Limb (tissue), 2 donors: ENCODE measurements around the gene CHSY1.
"Not testable (repeated sequence)": the region's sequence is repeated elsewhere in the genome, so short reads cannot be mapped to it uniquely, and the experiment has no call there.

Experiments
- DNase-seq, 2 donors: peaks; one replicate each; pipeline ENCODE4 v3.0.0-alpha.2; 2016; ENCODE audit errors: extremely low spot score in 2 of 2

CHSY1 gene

DNA sequence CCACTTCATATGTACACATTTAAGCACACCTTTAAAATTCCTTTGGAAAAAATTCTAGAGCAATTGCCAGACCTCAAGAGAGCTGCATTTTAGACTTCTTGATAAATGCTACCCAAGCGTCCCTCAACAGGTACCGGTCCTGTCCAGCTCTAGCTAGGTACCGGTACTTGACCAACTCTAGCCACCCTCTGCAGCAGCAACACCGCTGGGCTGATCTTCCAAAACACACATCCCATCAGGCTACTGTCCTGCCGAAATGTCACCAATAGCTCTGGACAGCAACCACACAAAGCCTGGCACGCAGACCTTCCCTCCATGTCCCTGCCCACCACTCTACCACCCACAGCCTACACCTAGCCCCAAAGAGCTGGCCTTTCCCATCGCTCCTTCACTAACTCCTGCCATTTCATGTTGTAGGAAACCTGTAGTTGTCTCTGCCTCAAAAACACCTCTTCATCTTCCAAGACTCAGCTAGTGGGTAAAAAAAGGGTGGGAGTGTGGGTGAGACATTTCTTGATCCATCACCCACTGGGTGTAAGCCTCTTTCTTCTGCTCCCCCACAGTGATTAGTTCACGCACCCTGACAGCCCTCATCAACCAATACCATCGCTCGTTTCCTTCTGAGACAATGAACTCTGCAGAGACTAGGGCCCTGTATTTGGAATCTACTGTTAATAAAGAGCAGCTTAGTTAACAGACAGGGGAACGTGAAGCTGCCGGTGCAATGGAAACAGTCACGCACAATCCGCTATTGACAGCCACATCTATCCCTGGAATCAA, 6.8 kb downstream of the CHSY1 start:
- DNase-seq, result no peak

- no peak for DNase-seq
These were observed 7.6 kb downstream of the CHSY1 start for GRCh38 chr15:101244036-101244781.

- no peak for DNase-seq
These were observed 8.4 kb downstream of the CHSY1 start for GRCh38 chr15:101243420-101243819.

DNA sequence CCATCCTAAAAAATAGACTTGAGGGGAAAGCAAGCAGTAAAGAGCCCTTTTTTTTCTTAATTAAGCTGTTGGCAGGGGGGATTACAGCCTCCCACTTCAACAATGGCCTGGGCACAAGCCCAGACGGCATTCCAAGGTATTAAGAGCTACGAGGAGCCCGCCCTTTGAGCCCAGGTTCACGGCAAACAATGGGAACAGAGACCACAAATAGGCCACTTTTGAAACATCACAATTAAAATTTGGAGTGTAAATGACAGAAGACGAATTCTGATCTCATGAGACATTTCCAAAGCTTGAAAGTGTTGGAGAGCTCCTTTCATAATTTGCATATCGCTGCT, 8.9 kb downstream of the CHSY1 start:
- DNase-seq, result no peak

- DNase-seq, result no peak
These were observed 9.5 kb downstream of the CHSY1 start for GRCh38 chr15:101242160-101242998.

DNA sequence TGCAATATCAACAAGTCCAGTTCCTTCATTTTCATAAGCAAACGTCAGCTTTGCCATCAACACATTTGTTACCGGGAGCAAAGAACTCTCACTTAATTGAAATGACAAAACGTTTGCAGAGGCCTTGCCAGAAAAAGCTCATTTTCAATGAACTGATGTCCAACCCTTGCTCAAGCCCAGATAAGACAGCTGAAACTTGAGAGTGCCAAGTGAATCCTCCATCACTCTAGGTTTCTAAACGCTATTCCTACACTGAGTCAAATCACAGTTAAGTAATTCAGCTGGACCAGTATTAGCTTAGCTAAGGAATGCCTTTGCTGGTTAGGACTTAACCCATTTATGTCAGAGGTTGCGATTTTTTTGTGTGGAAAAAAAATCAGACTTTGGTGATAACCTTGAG, 11.5 kb downstream of the CHSY1 start:
- no peak for DNase-seq

GRCh38 chr15:101239724-101240136, 12.1 kb downstream of the CHSY1 start:
- DNase-seq, result no peak

DNA sequence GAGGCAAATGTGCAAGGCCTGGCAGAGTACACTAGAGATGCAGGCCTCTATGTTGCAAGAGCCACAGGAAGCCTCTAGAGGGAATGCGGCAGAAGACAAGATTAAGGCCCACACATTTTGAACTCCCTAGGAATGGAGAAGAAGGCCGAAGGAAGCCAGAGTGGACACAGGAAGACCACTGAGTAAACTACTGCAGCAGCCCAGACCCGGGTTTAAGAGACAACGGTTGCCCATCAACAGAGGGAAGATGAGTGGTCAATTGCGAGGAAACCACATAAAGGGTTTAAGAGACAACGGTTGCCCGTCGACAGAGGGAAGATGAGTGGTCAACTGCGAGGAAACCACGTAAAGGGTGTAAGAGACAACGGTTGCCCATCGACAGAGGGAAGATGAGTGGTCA, 14.6 kb downstream of the CHSY1 start:
- no peak for DNase-seq

- DNase-seq, result no peak
These were observed 18.1 kb downstream of the CHSY1 start for GRCh38 chr15:101233651-101234280.

DNA sequence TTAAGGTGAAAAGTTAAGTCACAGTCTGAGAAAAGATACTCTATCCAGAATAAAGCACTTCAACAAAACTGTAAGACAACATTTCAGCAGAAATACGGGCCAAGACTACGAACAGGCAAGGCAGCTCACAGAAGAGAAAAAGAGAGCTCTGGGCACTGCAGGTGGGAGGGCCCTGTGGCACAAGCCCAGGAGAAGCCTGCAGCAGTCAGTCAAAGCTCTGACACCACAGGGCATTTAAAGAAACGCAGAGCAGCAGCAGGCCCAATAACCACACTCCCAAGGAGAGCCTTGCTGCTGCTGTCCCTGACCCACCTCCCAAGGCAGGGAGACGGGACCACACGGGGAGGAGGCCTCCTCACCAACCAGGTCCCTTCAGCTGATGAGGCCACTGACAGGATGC, 19.2 kb downstream of the CHSY1 start:
- no peak for DNase-seq

DNA sequence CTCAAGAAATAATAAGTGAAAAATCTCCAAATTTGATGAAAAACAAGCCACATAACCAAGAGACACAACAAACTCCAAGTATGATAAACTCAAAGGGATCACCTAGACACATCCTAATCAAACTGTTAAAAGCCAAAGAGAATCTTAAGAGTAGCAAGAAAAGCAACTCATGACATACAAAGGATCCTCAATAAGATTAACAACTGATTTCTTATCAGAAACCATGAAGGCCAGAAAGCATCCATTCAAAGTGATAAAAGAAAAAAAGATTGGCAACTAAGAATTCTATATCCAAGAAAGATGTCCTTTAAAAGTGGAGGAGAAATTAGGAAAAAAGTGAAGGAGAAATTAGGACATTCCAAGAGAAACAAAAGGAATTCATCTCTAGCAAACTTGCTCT, 23.5 kb downstream of the CHSY1 start:
- DNase-seq, result no peak

GRCh38 chr15:101225658-101226057, 26.2 kb downstream of the CHSY1 start:
- no peak for DNase-seq

DNA sequence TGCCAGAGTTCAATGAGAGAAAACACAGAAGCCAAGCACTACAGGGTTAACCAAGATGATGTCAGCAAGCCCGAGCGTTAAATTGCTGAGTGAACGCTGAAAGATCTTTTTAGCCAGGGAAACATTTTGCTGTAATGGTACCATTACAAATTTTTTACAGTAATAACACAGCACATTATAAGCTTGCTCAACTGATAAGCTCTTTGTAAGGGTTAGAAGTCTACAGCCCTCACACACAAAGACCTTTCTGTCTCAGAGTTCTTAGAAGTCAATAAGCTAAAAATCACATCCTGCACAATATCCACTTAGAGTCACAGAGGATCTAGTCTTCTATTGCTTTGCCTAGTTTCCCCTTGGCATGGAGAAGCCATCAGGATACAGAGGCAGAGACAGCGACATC, 29.9 kb downstream of the CHSY1 start:
- no peak for DNase-seq

DNA sequence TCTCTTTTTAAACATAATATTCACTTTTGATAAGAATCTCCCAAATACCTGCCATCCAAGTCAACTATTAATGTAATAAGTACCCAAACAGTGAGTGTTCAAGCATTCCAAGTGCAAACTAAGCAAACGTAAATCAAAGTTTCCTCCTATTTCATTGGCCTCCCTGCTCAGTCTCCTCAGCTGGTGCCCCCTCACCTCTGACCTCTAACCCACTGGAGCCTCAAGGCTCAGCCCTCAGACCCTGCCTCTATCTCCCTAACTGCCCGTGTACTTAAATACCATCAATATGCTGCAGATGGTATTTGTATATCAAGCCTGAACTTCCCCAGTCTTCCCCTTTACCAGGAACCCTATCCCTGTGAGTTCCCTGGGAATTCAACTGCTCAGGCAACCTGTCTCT, 31.8 kb downstream of the CHSY1 start:
- DNase-seq, result no peak

- no peak for DNase-seq
These were observed 32.4 kb downstream of the CHSY1 start for GRCh38 chr15:101219441-101219840.

DNA sequence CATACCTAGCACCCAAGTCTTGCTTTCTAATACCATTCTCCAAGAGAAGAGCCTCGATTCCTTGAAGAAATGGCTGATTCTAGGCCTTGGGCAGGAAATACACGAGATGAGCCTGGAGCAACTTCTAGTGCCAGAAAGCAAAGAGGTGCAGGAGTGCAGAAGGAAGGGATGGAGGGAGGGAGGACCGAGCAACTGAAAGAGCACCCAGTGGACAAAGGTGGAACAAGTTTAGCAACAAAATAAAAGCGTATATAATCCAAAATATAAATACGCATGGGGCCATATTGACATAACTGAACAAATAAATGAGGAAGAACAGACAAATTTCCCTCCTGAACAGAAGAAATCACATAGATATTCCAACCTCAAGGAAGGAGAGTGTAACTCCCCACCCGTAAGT, 34.4 kb downstream of the CHSY1 start:
- no peak for DNase-seq

GRCh38 chr15:101216100-101216499, 35.7 kb downstream of the CHSY1 start:
- DNase-seq, result no peak

DNA sequence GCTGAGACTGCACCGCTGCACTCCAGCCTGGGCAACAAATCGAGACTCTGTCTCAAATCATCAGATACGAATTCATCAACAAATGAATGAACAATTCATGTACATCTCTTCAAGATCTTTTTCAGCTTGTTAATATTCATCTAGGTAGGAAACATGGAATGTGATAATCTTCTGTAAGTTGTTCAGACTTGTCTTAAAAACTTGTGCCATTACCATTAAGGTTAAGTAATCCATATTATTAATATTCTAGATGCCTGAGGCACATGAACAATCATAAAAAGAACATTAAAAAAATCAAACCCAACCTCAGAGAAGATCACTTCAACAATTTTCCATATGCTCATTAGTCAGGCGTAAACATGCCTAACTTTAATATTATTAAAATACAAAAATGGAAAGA, 36.2 kb downstream of the CHSY1 start:
- DNase-seq, result no peak

DNA sequence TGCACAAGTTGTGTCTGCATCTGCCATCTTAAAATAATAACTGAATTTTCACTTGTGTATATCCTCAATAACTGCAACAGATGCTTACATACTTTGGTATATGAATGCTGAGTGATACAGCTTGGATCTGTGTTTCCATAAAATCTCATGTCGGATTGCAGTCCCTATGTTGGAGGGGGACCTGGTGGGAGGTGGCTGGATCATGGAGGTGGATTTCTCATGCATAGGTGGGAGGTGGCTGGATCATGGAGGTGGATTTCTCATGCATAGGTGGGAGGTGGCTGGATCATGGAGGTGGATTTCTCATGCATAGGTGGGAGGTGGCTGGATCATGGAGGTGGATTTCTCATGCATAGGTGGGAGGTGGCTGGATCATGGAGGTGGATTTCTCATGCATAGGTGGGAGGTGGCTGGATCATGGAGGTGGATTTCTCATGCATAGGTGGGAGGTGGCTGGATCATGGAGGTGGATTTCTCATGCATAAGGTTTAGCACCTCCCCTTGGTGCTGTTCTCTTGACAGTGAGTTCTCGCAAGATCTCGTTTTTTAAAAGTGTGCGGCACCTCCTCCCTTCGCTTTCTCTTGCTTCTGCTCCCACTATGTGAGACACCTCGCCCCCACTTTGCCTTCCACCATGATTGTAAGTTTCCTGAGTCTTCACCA, 37.3 kb downstream of the CHSY1 start:
- not testable (repeated sequence) for DNase-seq

- DNase-seq, result no peak
These were observed 38.3 kb downstream of the CHSY1 start for GRCh38 chr15:101213570-101213969.

DNA sequence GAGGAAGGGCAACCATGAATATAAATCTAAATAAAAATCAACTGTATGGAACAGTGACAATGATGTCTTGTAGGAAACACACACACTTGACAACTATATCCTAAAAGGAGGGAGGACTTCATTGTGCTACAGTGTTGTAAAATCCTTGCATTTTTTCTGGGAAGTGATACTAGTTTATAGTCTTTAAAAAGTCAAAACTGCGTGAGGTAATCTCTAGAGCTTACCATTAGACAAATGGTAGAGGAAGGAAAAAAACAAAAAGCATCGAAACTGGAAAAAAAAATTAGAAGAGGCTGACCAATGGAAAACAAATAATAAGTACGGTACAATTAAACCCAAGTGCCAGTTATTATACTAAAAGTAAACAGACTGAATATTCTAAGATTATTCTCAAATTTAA, 38.7 kb downstream of the CHSY1 start:
- no peak for DNase-seq
